GM06990 (cell line): Measurements from ENCODE around the gene GSDME.

ENCODE experiments used
- DNase-seq: peaks from one replicate; pipeline ENCODE4 v3.0.0-alpha.2; 2011; ENCODE audit not compliant: insufficient read length; ENCODE audit errors: extremely low read depth
- H3K27me3 ChIP-seq: replicated peaks from 2 replicates; pipeline ENCODE4 v1.6.0; 2011; ENCODE audit warnings: low read length; ENCODE audit not compliant: control insufficient read depth, insufficient read depth
- H3K36me3 ChIP-seq: 2 replicates; pipeline ENCODE4 v1.5.1; 2011; ENCODE audit warnings: low read length; ENCODE audit not compliant: control insufficient read depth, insufficient read depth
- H3K4me3 ChIP-seq: replicated peaks from 2 replicates; pipeline ENCODE4 v1.5.1; 2011; ENCODE audit warnings: low read depth, mild to moderate bottlenecking, control low read depth, low read length
- CTCF ChIP-seq: IDR thresholded peaks from 2 replicates; pipeline ENCODE4 v1.5.1; 2011; ENCODE audit warnings: low read length, control low read depth, mild to moderate bottlenecking, inconsistent platforms; ENCODE audit not compliant: insufficient read depth, poor library complexity, severe bottlenecking

GSDME gene

DNA sequence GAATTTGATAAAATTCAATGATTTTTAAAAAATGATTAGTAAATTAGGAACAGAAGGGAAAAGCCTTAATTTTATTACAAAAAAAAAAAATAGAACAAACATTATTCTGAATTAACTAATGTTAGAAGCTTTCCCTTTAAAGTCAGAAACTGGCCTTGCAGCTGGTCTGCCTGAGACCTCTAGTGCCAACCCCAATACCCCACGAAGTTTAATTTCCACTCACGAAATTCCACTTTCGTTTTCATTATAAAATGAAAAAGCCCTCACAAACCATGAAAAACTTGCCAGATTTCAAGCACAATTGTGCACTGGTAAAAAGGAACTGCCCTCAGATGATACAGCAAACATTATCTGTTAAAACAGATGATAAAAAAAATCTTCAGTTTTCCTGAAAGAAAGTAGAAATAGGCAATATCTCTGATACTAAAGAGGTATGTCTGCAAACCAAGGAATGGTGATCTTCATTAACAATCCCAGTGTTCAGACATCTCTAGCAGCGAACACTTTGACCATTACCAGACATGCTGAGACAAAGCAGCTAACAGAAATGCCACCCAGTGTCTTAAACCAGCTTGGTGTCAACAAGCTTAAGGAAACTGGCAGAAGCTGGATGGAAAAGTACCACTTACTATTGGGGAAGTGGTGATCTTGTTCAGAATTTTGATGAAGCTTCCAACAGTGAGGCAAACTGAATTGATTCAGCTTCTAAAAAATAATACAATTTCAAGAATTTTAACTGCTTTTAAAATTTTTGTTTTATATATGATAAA lies 103.8 kb downstream of the GSDME start:
- no peak for DNase-seq
- Histone ChIP-seq H3K36me3 (no peaks in the 10 kb centered on the region), H3K4me3 (no peak overlapping the region), H3K27me3 (no peaks in the 10 kb centered on the region)
- no peak for TF ChIP-seq CTCF

- TF ChIP-seq CTCF = no peak
- no peak for DNase-seq
- H3K4me3 ChIP-seq = no peak overlapping the region
- no peaks in the 10 kb centered on the region for H3K36me3 ChIP-seq
- H3K27me3 ChIP-seq = no peaks in the 10 kb centered on the region
Observed at GRCh38 chr7:24652251-24652939, 104.9 kb downstream of the GSDME start.
